HepG2 (cell line): Measurements from ENCODE around the gene SLC13A3. TPM values are rescaled to one million over a fixed set of nuclear protein-coding genes. Genes with fewer than 3 reads are reported as not detected.

ENCODE experiments used
- ATF5 ChIP-seq: sonication (generic); formaldehyde crosslinking; IDR thresholded peaks from 2 replicates; pipeline ENCODE4 v1.4.0; 2020; ENCODE audit warnings: mild to moderate bottlenecking, low read depth, missing genetic modification reagents
- ATF6 ChIP-seq: sonication (generic); formaldehyde crosslinking; conservative IDR thresholded peaks from 2 replicates; pipeline ENCODE4 v1.4.0; 2020; ENCODE audit warnings: missing genetic modification reagents
- CSRNP1 ChIP-seq: sonication (generic); formaldehyde crosslinking; IDR thresholded peaks from 2 replicates; pipeline ENCODE4 v1.8.1; 2023; ENCODE audit warnings: mild to moderate bottlenecking, missing genetic modification reagents
- MED13 ChIP-seq: sonication (generic); formaldehyde crosslinking; IDR thresholded peaks from 2 replicates; pipeline ENCODE4 v1.5.0; 2020; ENCODE audit warnings: missing genetic modification reagents
- XRCC5 ChIP-seq: fragments of 200-400 bp; formaldehyde crosslinking; optimal IDR thresholded peaks from 2 replicates; pipeline ENCODE3; 2017; ENCODE audit warnings: mild to moderate bottlenecking, low read length
- ZFYVE20 ChIP-seq: sonication (generic); formaldehyde crosslinking; IDR thresholded peaks from 2 replicates; pipeline ENCODE4 v1.8.0; 2023; ENCODE audit warnings: low read depth, mild to moderate bottlenecking, moderate library complexity, missing genetic modification reagents, borderline replicate concordance
- ZNF296 ChIP-seq: sonication (generic); formaldehyde crosslinking; conservative IDR thresholded peaks from 2 replicates; pipeline ENCODE4 v1.5.0; 2020; ENCODE audit warnings: mild to moderate bottlenecking, missing genetic modification reagents
- ZNF549 ChIP-seq: sonication (generic); formaldehyde crosslinking; IDR thresholded peaks from 2 replicates; pipeline ENCODE4 v1.5.0; 2020; ENCODE audit warnings: missing genetic modification reagents
- ZNF691 ChIP-seq: sonication (generic); formaldehyde crosslinking; IDR thresholded peaks from 2 replicates; pipeline ENCODE4 v1.4.0; 2020; ENCODE audit warnings: missing genetic modification reagents, low read depth, mild to moderate bottlenecking, borderline replicate concordance
- polyA plus RNA-seq, 8 experiments: library from polyadenylated mRNA; depleted of rRNA in 3 of 8; stranded (reverse) in 7 of 8; unstranded in 1 of 8; fragments of >200 nt; fragmentation: Illumina TruSeq in 4 of 8; extraction: Trizol in 4 of 8; gene quantifications; 2 replicates each; pipeline versions ENCODE4 v1.2.1 to v1.2.3, GENCODE V29; 2011 to 2016; ENCODE audit warnings: low read depth in 4 of 8, missing spikeins in 1 of 8, mixed read lengths in 1 of 8; ENCODE audit not compliant: insufficient read depth in 1 of 8
- total RNA-seq, 5 experiments: library from RNA; depleted of rRNA; stranded (reverse); fragments of >200 nt; fragmentation: Illumina TruSeq; extraction: Trizol; gene quantifications; 2 replicates each; pipeline ENCODE4 v1.2.3, GENCODE V29; 2016; ENCODE audit warnings: low read depth in 1 of 5

The SLC13A3 gene
- total and polyA plus RNA-seq, 2 of the 13 experiments (the other 11 are each of a cell fraction or from before 2014, with no cell fraction given) = 66.5 to 76.0 TPM

- TF ChIP-seq ZNF691 (CRISPR knock-in tag) = peak; percentile 95; the same call in 1 of the 2 replicates
- TF ChIP-seq XRCC5 = peak; percentile 98
- TF ChIP-seq ATF5 (CRISPR knock-in tag) = 0 out of 2 replicates have a peak, but pooled peaks have one; percentile 54
- no peak; the same call in 1 of the 2 replicates for TF ChIP-seq ZNF296
- TF ChIP-seq ATF6 (CRISPR knock-in tag) = no peak
- peak; percentile 100 for TF ChIP-seq MED13
- TF ChIP-seq ZFYVE20 (CRISPR knock-in tag) = no peak
- no peak for TF ChIP-seq ZNF549 (CRISPR knock-in tag)
- peak; percentile 96 for TF ChIP-seq CSRNP1 (CRISPR knock-in tag)
Observed at GRCh38 chr20:46666818-46667515, 15.7 kb upstream of the SLC13A3 start (continued).
